Activated naive CD8-positive, alpha-beta T cell treated with anti-CD3 and anti-CD28 coated beads for 36 hours (primary cell): ENCODE measurements around the gene ZSWIM5. TPM values are rescaled to one million over a fixed set of nuclear protein-coding genes. Genes with fewer than 3 reads are reported as not detected.

ENCODE experiments used
- DNase-seq: peaks from one replicate; pipeline ENCODE4 v3.0.0; 2021
- H3K27ac Mint-ChIP-seq: one replicate; pipeline ENCODE4 v1.8.0; 2022; ENCODE audit warnings: mild to moderate bottlenecking, moderate library complexity, mixed read lengths
- H3K27me3 Mint-ChIP-seq: one replicate; pipeline ENCODE4 v1.8.0; 2022; ENCODE audit warnings: mild to moderate bottlenecking, mixed read lengths
- H3K36me3 Mint-ChIP-seq: one replicate; pipeline ENCODE4 v1.8.0; 2021; ENCODE audit warnings: mild to moderate bottlenecking, mixed read lengths
- H3K4me1 Mint-ChIP-seq: one replicate; pipeline ENCODE4 v1.8.0; 2021; ENCODE audit warnings: mixed read lengths
- H3K4me3 Mint-ChIP-seq: one replicate; pipeline ENCODE4 v1.8.0; 2022; ENCODE audit warnings: mild to moderate bottlenecking, moderate library complexity, mixed read lengths
- H3K9me3 Mint-ChIP-seq: one replicate; pipeline ENCODE4 v1.8.0; 2022; ENCODE audit warnings: mixed read lengths
- total RNA-seq, 2 experiments: library from RNA; stranded (reverse); gene quantifications; one replicate each; pipeline ENCODE4 v1.2.3, GENCODE V29; 2021

Gene ZSWIM5
- total RNA-seq, 2 experiments from 2014 or later, result 0.37 to 0.58 TPM

DNA sequence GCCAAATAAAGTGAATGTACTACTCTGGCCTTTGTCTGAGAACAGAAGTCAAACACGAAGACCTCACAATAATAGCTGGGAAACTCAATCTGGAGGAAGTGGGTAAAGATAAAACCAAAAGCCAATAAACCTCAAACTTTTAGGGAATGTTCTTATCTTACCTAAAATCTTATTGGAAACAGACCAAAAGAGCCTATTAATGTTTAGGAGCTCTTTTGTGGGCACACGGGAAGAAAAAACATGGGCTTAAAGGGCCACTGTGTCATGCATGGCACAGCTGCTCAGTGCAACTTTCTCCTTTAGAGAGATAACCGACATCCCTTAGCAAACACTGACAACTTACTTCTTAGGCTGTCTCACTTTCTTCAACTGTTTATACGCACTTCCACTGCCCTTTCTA is 236.1 kb downstream of the ZSWIM5 start:
- no peaks in the 10 kb centered on the region for H3K27me3 Mint-ChIP-seq
- peaks cover 10% of the 10 kb centered on the region for H3K4me1 Mint-ChIP-seq
- H3K4me3 Mint-ChIP-seq, result no peak overlapping the region
- DNase-seq, result no peak
- no peaks in the 10 kb centered on the region for H3K9me3 Mint-ChIP-seq
- H3K36me3 Mint-ChIP-seq, result peaks cover 21% of the 10 kb centered on the region
- H3K27ac Mint-ChIP-seq, result no peak overlapping the region

Other genes starting within 250 kb of the ZSWIM5 start
- 10 to 100 TPM; 50.4 to 50.8 TPM for gene EIF2B3, start 220.0 kb downstream of the ZSWIM5 start, total RNA-seq
- 10 to 100 TPM; 23.4 to 23.5 TPM for gene HECTD3, start 195.3 kb downstream of the ZSWIM5 start, total RNA-seq
- 100 to 1,000 TPM; 158 to 164 TPM for gene UROD, start 194.4 kb downstream of the ZSWIM5 start, total RNA-seq
- gene HPDL, start 120.3 kb upstream of the ZSWIM5 start, total RNA-seq, result 10 to 100 TPM; 51.8 to 53.0 TPM
- 10 to 100 TPM; 54.8 to 54.9 TPM for gene TOE1, start 133.6 kb upstream of the ZSWIM5 start, total RNA-seq
- 10 to 100 TPM; 54.4 to 57.9 TPM for gene MUTYH, start 133.8 kb upstream of the ZSWIM5 start, total RNA-seq